Prostate gland (tissue), 2 donors: ENCODE results near the gene WRNIP1.

ENCODE experiments used
- CTCF ChIP-seq, 4 experiments: fragments of 200-600 bp in 2 of 4; fragments of 450-650 bp in 2 of 4; sonication (generic) in 2 of 4; IDR thresholded peaks; 1 replicate in 3 of 4; 2 replicates in 1 of 4; pipeline ENCODE4 v1.5.1; 2016 to 2019; ENCODE audit warnings: antibody characterized with exemption in 4 of 4, mild to moderate bottlenecking in 2 of 4, moderate library complexity in 2 of 4
- POLR2A ChIP-seq: fragments of 450-650 bp; IDR thresholded peaks from one replicate; pipeline ENCODE4 v1.6.1; 2016; ENCODE audit warnings: antibody characterized with exemption, mild to moderate bottlenecking
- POLR2AphosphoS5 ChIP-seq: sonication (generic); formaldehyde crosslinking; IDR thresholded peaks from one replicate; pipeline ENCODE4 v1.6.1; 2017; ENCODE audit warnings: antibody characterized with exemption

- TF ChIP-seq CTCF (IDR thresholded peaks at IDR 0.05) (no peak), POLR2AphosphoS5 (no peak), POLR2A (no peak)
Observed at GRCh38 chr6:2781685-2782355, 16.6 kb downstream of the WRNIP1 start.
